ENCODE results near the gene SIPA1L3.

SIPA1L3 gene

DNA sequence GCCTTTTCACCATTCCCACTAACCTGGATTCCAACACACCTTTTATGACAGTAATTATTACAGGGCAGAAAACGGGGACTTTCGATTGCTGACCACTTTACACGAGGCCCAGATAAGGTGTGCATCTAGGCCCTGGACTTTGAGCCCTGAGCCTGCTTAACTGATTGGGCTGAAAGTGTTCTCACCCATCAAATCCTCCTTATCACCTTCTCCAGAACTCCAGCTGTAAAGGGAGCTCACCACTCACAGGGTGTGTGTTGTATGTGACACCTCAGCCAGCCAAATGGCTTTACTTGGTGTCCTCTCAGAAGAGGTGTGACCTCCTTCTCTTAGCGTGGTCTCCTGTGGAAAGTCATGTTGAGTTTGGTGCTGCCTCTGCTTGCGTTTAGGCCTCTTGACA lies 36.5 kb downstream of the SIPA1L3 start:
- DNase-seq (ENCODE audit: low spot score), result no peak

DNA sequence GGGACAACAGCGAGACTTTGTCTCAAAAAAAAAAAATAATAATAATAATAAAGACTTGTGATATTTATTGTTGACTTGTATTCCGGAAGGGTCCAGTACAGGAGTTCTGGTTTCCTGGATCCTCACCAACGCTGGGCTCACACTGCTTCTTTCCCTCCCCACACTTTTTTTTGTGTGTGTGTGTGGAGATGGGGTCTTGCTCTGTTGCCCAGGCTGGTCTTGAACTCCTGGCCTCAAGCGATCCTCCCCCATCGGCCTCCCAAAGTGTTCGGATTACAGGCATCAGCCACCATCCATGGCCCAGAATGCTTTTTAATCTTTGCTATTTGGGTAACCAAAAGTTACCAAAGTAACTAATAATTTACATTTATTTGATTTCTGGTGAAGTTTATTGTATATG lies 39.1 kb downstream of the SIPA1L3 start:
- no peak for DNase-seq (ENCODE audit: low spot score)

- DNase-seq (ENCODE audit: low spot score), result no peak
These were observed 40.8 kb downstream of the SIPA1L3 start for GRCh38 chr19:37947778-37948177.

DNA sequence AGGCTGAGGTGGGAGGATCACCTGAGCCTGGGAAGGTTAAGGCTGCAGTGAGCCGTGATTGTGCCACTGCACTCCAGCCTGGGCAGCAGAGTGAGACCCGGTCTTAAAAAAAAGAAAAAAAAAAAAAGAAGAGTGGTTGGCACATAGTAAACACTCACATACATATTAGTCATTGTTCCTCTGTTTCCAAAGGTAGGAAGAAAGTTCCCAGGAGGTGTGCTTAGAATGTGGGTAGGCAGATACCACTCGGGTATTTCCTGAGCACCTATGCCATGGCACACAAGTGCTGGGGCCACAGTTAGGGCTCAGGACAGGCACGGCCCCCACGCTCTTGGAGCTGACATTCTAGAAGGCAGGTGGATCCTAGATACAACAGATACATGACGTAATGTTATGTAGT lies 41.4 kb downstream of the SIPA1L3 start:
- DNase-seq (ENCODE audit: low spot score), result no peak

GRCh38 chr19:37950471-37951175 lies 43.6 kb downstream of the SIPA1L3 start:
- no peak for DNase-seq (ENCODE audit: low spot score)

DNA sequence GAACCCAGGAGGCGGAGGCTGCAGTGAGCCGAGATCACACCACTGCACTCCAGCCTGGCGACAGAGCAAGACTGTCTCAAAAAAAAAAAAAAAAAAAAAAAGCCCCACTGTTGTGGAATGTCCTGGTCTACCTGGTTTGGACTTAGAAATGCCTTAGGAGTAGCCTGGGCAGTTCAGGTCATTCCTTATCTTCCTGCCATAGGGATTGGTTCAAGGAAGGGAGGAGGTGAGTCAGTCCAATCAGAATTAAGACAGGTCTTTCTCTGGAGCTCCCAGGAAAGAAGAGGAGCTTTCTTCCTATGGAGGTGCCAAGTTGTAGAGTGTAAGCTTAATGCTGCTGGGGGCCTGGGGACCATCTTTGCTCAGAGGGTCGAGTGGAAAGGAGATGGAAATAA lies 44.8 kb downstream of the SIPA1L3 start:
- DNase-seq (ENCODE audit: low spot score), result no peak

DNA sequence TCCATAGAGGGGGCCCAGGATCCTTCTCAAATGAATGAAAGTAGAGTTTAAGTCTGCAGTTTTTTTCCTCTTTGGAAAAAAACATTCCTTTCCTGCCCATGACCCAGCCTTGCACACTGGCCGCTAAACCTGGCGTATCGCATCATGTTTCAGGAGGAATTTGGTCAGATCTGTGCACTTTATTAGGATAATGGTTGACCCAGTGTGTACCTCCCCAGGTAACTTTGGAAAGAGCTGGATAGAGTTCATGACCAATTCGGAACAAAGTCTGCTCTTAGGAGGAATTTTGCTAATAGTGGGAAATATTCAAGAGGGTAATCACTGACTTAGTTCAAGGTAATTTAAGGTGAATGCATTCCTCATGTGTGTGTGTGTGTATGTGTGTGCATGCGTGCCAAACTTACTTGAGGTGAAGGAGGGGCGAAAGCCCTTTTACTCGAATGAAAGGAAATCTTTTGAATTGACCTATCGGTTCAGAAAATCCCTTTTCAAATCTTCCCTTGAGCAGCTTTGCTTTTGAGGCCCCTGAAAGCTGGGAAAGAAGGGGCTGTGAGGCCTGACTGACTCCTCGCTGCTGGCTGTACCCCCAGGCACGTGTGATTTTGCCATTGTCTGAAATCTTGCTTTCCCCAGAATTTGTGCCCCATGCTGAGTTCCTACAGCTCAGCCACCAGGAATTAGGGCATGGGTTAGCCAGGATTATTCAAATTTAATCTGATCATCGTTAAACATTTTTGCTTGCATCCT lies 46.3 kb downstream of the SIPA1L3 start:
- no peak for DNase-seq (ENCODE audit: low spot score)

GRCh38 chr19:37953918-37954303 lies 46.9 kb downstream of the SIPA1L3 start:
- DNase-seq (ENCODE audit: low spot score), result no peak

DNA sequence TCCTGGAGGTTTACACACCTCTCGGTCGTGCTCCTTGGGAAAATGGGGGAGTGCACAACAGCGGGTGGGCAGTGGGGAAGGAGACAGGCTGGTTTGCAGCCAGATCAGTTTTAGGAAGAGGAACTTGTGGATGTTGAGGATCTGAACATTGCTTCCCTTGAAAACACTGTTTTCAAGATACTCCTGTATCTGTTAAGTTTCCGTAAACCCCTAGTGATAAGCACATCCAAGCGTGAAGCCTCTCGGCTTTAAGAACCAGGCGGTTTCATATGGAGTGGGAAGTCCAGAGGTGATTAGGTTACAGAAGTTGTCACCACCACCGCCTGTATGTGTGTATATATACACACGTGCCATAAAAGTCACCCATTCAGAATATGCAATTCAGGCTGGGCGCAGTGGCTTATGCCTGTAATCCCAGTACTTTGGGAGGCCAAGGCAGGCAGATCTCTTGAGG lies 47.4 kb downstream of the SIPA1L3 start:
- DNase-seq (ENCODE audit: low spot score), result no peak

GRCh38 chr19:37955986-37956385 lies 49.0 kb downstream of the SIPA1L3 start:
- DNase-seq (ENCODE audit: low spot score), result no peak

GRCh38 chr19:37957176-37957575 lies 50.2 kb downstream of the SIPA1L3 start:
- no peak for DNase-seq (ENCODE audit: low spot score)

DNA sequence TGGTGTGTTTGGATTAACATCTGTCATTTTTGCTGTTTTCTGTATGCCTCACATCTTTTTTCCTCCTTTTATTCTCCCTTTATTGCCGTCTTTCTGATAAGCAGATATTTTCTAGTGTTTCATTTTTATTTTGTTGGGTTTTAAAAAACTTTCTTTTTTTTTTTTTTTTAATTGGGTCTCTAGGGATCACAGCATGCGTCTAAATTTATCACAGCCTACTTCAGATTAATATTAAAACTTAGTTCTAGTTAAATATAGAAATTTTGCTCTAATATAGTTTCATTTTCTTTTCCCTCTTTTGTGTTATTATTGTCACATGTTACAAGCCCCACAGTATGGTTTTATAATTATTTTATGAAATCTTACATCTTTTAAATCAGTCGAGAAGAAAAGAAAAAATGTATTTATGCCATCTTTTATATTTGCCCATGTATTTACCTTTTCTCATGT lies 52.7 kb downstream of the SIPA1L3 start:
- DNase-seq (ENCODE audit: low spot score), result peak; percentile 55

DNA sequence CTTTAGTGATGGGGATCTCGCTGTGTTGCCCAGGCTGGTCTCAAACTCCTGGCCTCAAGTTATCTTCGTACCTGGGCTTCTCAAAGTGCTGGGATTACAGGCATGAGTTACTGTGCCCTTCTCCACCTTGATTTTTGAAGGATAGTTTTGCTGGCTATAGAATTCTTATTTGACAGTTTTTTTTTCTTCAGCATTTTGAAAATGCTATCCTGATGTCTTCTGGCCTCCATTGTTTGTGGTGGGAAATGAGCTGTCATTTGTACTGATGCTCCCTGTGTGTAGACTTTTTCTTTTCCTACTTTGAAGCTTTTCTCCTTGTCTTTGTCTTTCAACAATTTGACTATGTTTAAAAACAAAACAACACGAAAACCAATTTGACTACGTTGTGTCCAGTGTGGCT lies 54.2 kb downstream of the SIPA1L3 start:
- no peak for DNase-seq (ENCODE audit: low spot score)

DNA sequence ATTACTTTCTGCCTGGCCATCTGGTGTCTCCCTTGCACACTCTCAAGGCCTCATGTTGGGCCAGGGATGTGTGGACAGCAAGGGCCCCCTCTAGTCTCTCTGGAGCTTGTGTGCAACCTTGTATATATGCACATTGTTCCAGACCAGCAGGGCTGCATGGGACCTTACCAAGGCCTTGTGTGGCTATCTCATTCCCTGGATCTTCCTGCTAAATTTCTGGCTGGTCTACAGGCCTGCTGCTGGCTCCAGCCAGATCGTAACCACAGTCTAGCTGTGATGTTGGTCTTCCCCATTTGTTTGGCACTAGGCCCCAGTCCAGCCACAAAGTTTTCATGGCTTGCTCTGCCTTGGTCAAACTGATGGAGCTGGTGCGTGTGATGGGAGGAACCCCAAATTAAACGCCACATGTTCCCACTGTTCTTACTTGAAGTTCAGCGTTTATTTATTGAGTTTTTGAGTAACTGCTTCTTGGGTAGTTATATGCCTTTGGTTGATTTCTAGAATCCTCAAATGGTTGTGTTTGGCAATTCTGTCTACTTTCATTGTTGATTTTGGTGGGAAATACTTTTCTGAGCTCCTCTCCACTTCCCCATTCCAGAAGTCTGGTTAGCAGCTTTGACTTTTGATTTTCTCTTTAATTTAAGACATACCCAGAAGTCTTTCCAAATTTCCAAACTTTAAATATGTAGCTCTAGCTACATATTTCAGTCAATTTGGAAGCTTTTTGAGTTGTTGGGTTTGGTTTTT lies 56.4 kb downstream of the SIPA1L3 start:
- DNase-seq (ENCODE audit: low spot score), result no peak

- DNase-seq (ENCODE audit: low spot score), result no peak
These were observed 57.1 kb downstream of the SIPA1L3 start for GRCh38 chr19:37964109-37964508.

GRCh38 chr19:37966211-37966661 lies 59.2 kb downstream of the SIPA1L3 start:
- no peak for DNase-seq (ENCODE audit: low spot score)

DNA sequence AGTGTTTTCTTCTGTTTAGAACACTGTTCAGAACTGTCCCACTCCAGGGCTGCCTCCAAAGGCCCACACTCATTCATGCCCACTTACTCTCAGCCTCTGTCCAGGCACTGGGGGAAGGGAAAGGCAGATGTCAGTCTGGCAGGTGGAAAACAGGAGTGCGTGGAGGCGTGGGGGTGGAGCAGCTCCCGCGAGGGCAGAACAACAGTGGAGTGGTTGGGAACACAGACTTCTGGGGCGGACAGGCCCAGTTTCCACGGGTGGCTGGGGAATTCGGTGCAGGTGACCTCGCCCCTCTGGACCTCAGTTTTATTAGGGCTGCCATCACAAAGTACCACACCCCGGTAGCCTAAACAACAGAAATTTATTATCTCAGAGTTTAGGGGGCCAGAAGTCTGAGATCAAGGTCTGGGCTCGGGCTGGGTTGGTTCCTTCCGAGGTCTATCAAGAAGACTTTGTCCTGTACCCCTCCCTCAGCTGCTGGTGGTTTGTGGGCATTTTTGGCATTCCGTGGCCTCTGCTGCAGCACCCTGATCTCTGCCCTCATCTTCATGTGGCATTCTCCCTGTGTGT lies 59.7 kb downstream of the SIPA1L3 start:
- no peak for DNase-seq (ENCODE audit: low spot score)

GRCh38 chr19:37969695-37970094 lies 62.7 kb downstream of the SIPA1L3 start:
- no peak for DNase-seq (ENCODE audit: low spot score)

- DNase-seq (ENCODE audit: low spot score), result no peak
These were observed 63.7 kb downstream of the SIPA1L3 start for GRCh38 chr19:37970699-37971098.

- DNase-seq (ENCODE audit: low spot score), result no peak
These were observed 65.8 kb downstream of the SIPA1L3 start for GRCh38 chr19:37972803-37973202.

DNA sequence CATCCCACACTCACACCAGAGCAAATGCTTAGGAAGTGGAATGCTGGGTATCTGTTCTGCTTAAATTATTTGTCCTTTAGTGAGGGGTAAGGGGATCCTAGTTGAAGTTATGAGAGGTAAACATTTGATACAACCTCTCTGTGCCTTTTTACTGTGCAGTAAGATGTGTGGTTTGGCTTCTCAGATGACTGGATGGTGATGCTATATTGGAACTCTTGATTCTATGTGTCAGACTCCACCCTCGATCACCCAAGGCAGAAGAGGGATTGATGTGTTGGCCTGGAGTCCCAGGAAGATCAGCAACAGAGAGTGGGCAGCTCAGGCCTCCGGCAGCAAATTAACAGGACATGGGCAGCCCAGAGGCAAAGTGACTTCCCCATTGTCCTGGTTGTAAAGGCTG lies 66.7 kb downstream of the SIPA1L3 start:
- no peak for DNase-seq (ENCODE audit: low spot score)

- DNase-seq (ENCODE audit: low spot score), result no peak
These were observed 68.1 kb downstream of the SIPA1L3 start for GRCh38 chr19:37975071-37975470.

Data from germinal center (tissue), 1 donor.